HG02981 (cell line): ENCODE data around the gene EPC1.
"Not testable (repeated sequence)": the region's sequence is repeated elsewhere in the genome, so short reads cannot be mapped to it uniquely, and the experiment has no call there.

Experiments
- ATAC-seq: cut with Tn5 transposase; IDR thresholded peaks from one replicate; pipeline ENCODE4 v1.9.1; 2021; ENCODE audit warnings: mild to moderate bottlenecking, moderate library complexity; ENCODE audit not compliant: unreplicated experiment

The EPC1 gene

GRCh38 chr10:32240471-32240870 is 106.5 kb downstream of the EPC1 start:
- no peak for ATAC-seq

GRCh38 chr10:32239769-32240168 is 107.2 kb downstream of the EPC1 start:
- ATAC-seq, result no peak

GRCh38 chr10:32237644-32238345 is 109.2 kb downstream of the EPC1 start:
- ATAC-seq, result no peak

GRCh38 chr10:32234471-32234870 is 112.5 kb downstream of the EPC1 start:
- ATAC-seq, result no peak

- ATAC-seq, result not testable (repeated sequence)
These were observed 113.6 kb downstream of the EPC1 start for GRCh38 chr10:32233375-32233774.

GRCh38 chr10:32232378-32232777 is 114.6 kb downstream of the EPC1 start:
- no peak for ATAC-seq

- ATAC-seq, result not testable (repeated sequence)
These were observed 117.2 kb downstream of the EPC1 start for GRCh38 chr10:32229788-32230187.

GRCh38 chr10:32229170-32229569 is 117.8 kb downstream of the EPC1 start:
- ATAC-seq, result no peak

GRCh38 chr10:32227802-32228201 is 119.2 kb downstream of the EPC1 start:
- no peak for ATAC-seq

- no peak for ATAC-seq
These were observed 120.3 kb downstream of the EPC1 start for GRCh38 chr10:32226624-32227023.

- ATAC-seq, result no peak
These were observed 121.0 kb downstream of the EPC1 start for GRCh38 chr10:32225976-32226375.

GRCh38 chr10:32222376-32222775 is 124.6 kb downstream of the EPC1 start:
- not testable (repeated sequence) for ATAC-seq

GRCh38 chr10:32219156-32219555 is 127.8 kb downstream of the EPC1 start:
- not testable (repeated sequence) for ATAC-seq

- not testable (repeated sequence) for ATAC-seq
These were observed 128.5 kb downstream of the EPC1 start for GRCh38 chr10:32218206-32219044.
